Measurements from ENCODE around the gene SH3D19.

- TF ChIP-seq CTCF (IDR thresholded peaks at IDR 0.05), result no peak
- no peak for TF ChIP-seq POLR2A (IDR thresholded peaks at IDR 0.05)
Measured at GRCh38 chr4:151169223-151169622, 156.2 kb downstream of the SH3D19 start.

Measured in testis (tissue), 2 donors.